H1 (cell line): ENCODE results near the gene MGST3. TPM values are rescaled to one million over a fixed set of nuclear protein-coding genes. Genes with fewer than 3 reads are reported as not detected.

ENCODE experiments used
- CTCF ChIA-PET: fragments of 300-600 bp; sonication (Branson Sonifier 250); formaldehyde crosslinking; loops from one replicate; lab custom pipeline; 2021; ENCODE audit not compliant: partially characterized antibody; lab: Charles Lee
- POLR2A ChIA-PET: fragments of 300-600 bp; sonication (Branson Sonifier 250); formaldehyde crosslinking; loops from one replicate; lab custom pipeline; 2021; ENCODE audit warnings: inconsistent platforms; ENCODE audit not compliant: partially characterized antibody; lab: Charles Lee
- DNase-seq, 2 experiments: peaks; one replicate each; pipeline versions ENCODE4 v3.0.0 to v3.0.0-alpha.2; 2010 to 2022; ENCODE audit warnings: low spot score in 2 of 2, low read depth in 1 of 2, mixed read lengths in 1 of 2
- FAIRE-seq: peaks from 2 replicates; lab custom pipeline; 2011; peaks lifted over from hg19 to GRCh38; lab: Jason Lieb, UNC
- H2AFZ ChIP-seq: 2 replicates; pipeline ENCODE4 v1.8.1; 2012; ENCODE audit warnings: low read length, inconsistent platforms
- H2AK5ac ChIP-seq: 2 replicates; pipeline ENCODE4 v1.6.1; 2013; ENCODE audit warnings: low read depth, low read length
- H2BK120ac ChIP-seq: replicated peaks from 2 replicates; pipeline ENCODE3; 2013; ENCODE audit warnings: low read depth, low read length, inconsistent platforms
- H2BK12ac ChIP-seq: 2 replicates; pipeline ENCODE4 v1.6.1; 2013; ENCODE audit warnings: low read depth, low read length
- H2BK15ac ChIP-seq: 2 replicates; pipeline ENCODE4 v1.6.1; 2013; ENCODE audit warnings: low read length
- H2BK20ac ChIP-seq: 2 replicates; pipeline ENCODE4 v1.6.1; 2013; ENCODE audit warnings: low read length
- H2BK5ac ChIP-seq: 2 replicates; pipeline ENCODE4 v1.6.1; 2013; ENCODE audit warnings: low read depth, low read length
- H3K14ac ChIP-seq: 2 replicates; pipeline ENCODE4 v1.6.1; 2013; ENCODE audit warnings: inconsistent platforms; ENCODE audit not compliant: insufficient read length
- H3K18ac ChIP-seq: 2 replicates; pipeline ENCODE4 v1.6.1; 2013; ENCODE audit warnings: low read length; ENCODE audit errors: extremely low read depth
- H3K23ac ChIP-seq: 2 replicates; pipeline ENCODE4 v1.6.1; 2013; ENCODE audit warnings: inconsistent platforms; ENCODE audit not compliant: insufficient read length
- H3K23me2 ChIP-seq: 2 replicates; pipeline ENCODE4 v1.6.1; 2013; ENCODE audit warnings: low read depth, low read length
- H3K27ac ChIP-seq: 2 replicates; pipeline ENCODE4 v1.6.1; 2011; ENCODE audit warnings: low read depth, low read length, inconsistent platforms
- H3K27me3 ChIP-seq, 4 experiments: replicated peaks in 1 of 4; 1 replicate in 1 of 4; 2 replicates in 3 of 4; pipeline versions ENCODE4 v1.6.1 to v1.8.1; 2011 to 2013; ENCODE audit warnings: low read length in 3 of 4, mild to moderate bottlenecking in 3 of 4, inconsistent platforms in 2 of 4, mixed read lengths in 2 of 4, moderate library complexity in 1 of 4; ENCODE audit not compliant: control insufficient read depth in 3 of 4, insufficient read depth in 3 of 4; ENCODE audit errors: extremely low read depth in 1 of 4
- H3K36me3 ChIP-seq, 4 experiments: 2 replicates each; pipeline versions ENCODE4 v1.6.1 to v1.8.1; 2011 to 2013; ENCODE audit warnings: mild to moderate bottlenecking in 4 of 4, low read length in 3 of 4, moderate library complexity in 2 of 4, control low read depth in 1 of 4, inconsistent platforms in 1 of 4; ENCODE audit not compliant: insufficient read depth in 4 of 4, control insufficient read depth in 2 of 4
- H3K4ac ChIP-seq: replicated peaks from 2 replicates; pipeline ENCODE3; 2013; ENCODE audit warnings: low read length, low read depth, mixed read lengths, inconsistent platforms; ENCODE audit not compliant: insufficient read length
- H3K4me1 ChIP-seq, 4 experiments: replicated peaks in 1 of 4; 1 replicate in 1 of 4; 2 replicates in 3 of 4; pipeline versions ENCODE4 v1.6.1 to v1.8.1; 2011 to 2013; ENCODE audit warnings: low read length in 3 of 4, inconsistent platforms in 2 of 4, mixed read lengths in 1 of 4; ENCODE audit not compliant: insufficient read depth in 4 of 4, control insufficient read depth in 3 of 4
- H3K4me2 ChIP-seq, 2 experiments: 2 replicates each; pipeline versions ENCODE4 v1.6.1 to v1.8.1; 2011 to 2013; ENCODE audit warnings: low read depth in 2 of 2, low read length in 2 of 2, control low read depth in 1 of 2, inconsistent platforms in 1 of 2, mild to moderate bottlenecking in 1 of 2; ENCODE audit not compliant: insufficient read depth in 1 of 2
- H3K4me3 ChIP-seq, 4 experiments: fragments of 200-600, 300-600 bp in 1 of 4; sonication (generic), shearing (Covaris generic), sonication (Bioruptor Twin) in 1 of 4; 2 replicates each; pipeline versions ENCODE4 v1.5.1 to v1.8.1; 2011 to 2016; ENCODE audit warnings: low read length in 4 of 4, low read depth in 3 of 4, control low read depth in 2 of 4, inconsistent platforms in 2 of 4, mild to moderate bottlenecking in 2 of 4, mixed read lengths in 1 of 4, moderate library complexity in 1 of 4; ENCODE audit not compliant: insufficient read depth in 2 of 4; ENCODE audit errors: extremely low read depth in 1 of 4
- H3K56ac ChIP-seq: replicated peaks from 2 replicates; pipeline ENCODE3; 2013; ENCODE audit warnings: low read depth, mild to moderate bottlenecking, mixed read lengths, low read length, inconsistent platforms; ENCODE audit not compliant: insufficient read length
- H3K79me1 ChIP-seq: 2 replicates; pipeline ENCODE4 v1.6.1; 2013; ENCODE audit warnings: low read depth, low read length, control low read depth
- H3K79me2 ChIP-seq, 2 experiments: 2 replicates each; pipeline versions ENCODE4 v1.6.1 to v1.8.1; 2012 to 2013; ENCODE audit warnings: low read length in 2 of 2, mild to moderate bottlenecking in 2 of 2, inconsistent platforms in 1 of 2; ENCODE audit not compliant: insufficient read depth in 2 of 2, control insufficient read depth in 1 of 2
- H3K9ac ChIP-seq, 4 experiments: replicated peaks in 1 of 4; 1 replicate in 1 of 4; 2 replicates in 3 of 4; pipeline versions ENCODE4 v1.6.1 to v1.8.1; 2011 to 2013; ENCODE audit warnings: low read depth in 3 of 4, low read length in 3 of 4, control low read depth in 2 of 4, mild to moderate bottlenecking in 2 of 4, moderate library complexity in 2 of 4, inconsistent platforms in 1 of 4; ENCODE audit errors: extremely low read depth in 1 of 4
- H3K9me3 ChIP-seq, 2 experiments: 2 replicates each; pipeline versions ENCODE4 v1.6.1 to v1.8.1; 2012 to 2013; ENCODE audit warnings: mild to moderate bottlenecking in 2 of 2, moderate library complexity in 2 of 2, control low read depth in 1 of 2, inconsistent platforms in 1 of 2, low read depth in 1 of 2, low read length in 1 of 2, mixed read lengths in 1 of 2; ENCODE audit not compliant: insufficient read depth in 2 of 2
- H4K20me1 ChIP-seq, 2 experiments: replicated peaks in 1 of 2; 2 replicates each; pipeline versions ENCODE3 to v1.8.1; 2011 to 2013; ENCODE audit warnings: inconsistent platforms in 2 of 2, low read length in 2 of 2, mild to moderate bottlenecking in 1 of 2; ENCODE audit not compliant: insufficient read depth in 2 of 2, control insufficient read depth in 1 of 2
- H4K5ac ChIP-seq: 2 replicates; pipeline ENCODE4 v1.6.1; 2013; ENCODE audit warnings: low read length, low read depth, mixed read lengths, inconsistent platforms; ENCODE audit not compliant: insufficient read length
- H4K8ac ChIP-seq: 2 replicates; pipeline ENCODE4 v1.8.0; 2013; ENCODE audit warnings: mild to moderate bottlenecking, moderate library complexity, low read length, inconsistent platforms; ENCODE audit not compliant: insufficient read depth; ENCODE audit errors: extremely low read depth
- H4K91ac ChIP-seq: replicated peaks from 2 replicates; pipeline ENCODE3; 2013; ENCODE audit warnings: low read length, mixed read lengths, inconsistent platforms; ENCODE audit not compliant: insufficient read length
- CHD1 ChIP-seq: IDR thresholded peaks from 2 replicates; pipeline ENCODE4 v1.6.1; 2012; ENCODE audit warnings: low read depth, low read length, improper control_type of control experiment
- CTCF ChIP-seq, 3 experiments: IDR thresholded peaks; 1 replicate in 2 of 3; 2 replicates in 1 of 3; pipeline versions ENCODE4 v1.5.1 to v1.6.1; 2011; ENCODE audit warnings: low read length in 3 of 3, mild to moderate bottlenecking in 3 of 3, inconsistent platforms in 2 of 3, low read depth in 1 of 3, moderate library complexity in 1 of 3; ENCODE audit not compliant: insufficient read depth in 1 of 3; ENCODE audit errors: control extremely low read depth in 1 of 3
- GABPA ChIP-seq: IDR thresholded peaks from 2 replicates; pipeline ENCODE4 v1.6.1; 2011; ENCODE audit warnings: mild to moderate bottlenecking, low read length, moderate library complexity, borderline replicate concordance; ENCODE audit not compliant: insufficient read depth
- JUN ChIP-seq: IDR thresholded peaks from 2 replicates; pipeline ENCODE4 v1.6.1; 2011; ENCODE audit warnings: low read depth, mild to moderate bottlenecking, improper control_type of control experiment, low read length
- KDM1A ChIP-seq: fragments of 200-600, 300-600 bp; sonication (generic); IDR thresholded peaks from 2 replicates; pipeline ENCODE4 v1.7.1; 2016; ENCODE audit warnings: mild to moderate bottlenecking, low read length, borderline replicate concordance
- RAD21 ChIP-seq, 2 experiments: IDR thresholded peaks in 1 of 2; conservative IDR thresholded peaks in 1 of 2; 2 replicates each; pipeline ENCODE4 v1.6.1; 2011; ENCODE audit warnings: low read depth in 2 of 2, low read length in 2 of 2, improper control_type of control experiment in 1 of 2, inconsistent platforms in 1 of 2, mild to moderate bottlenecking in 1 of 2, moderate library complexity in 1 of 2
- SIN3A ChIP-seq, 2 experiments: IDR thresholded peaks in 1 of 2; conservative IDR thresholded peaks in 1 of 2; 2 replicates each; pipeline ENCODE4 v1.6.1; 2011 to 2012; ENCODE audit warnings: low read length in 2 of 2, improper control_type of control experiment in 1 of 2, low read depth in 1 of 2, mild to moderate bottlenecking in 1 of 2
- WGBS, 2 experiments: shearing (Covaris generic) in 1 of 2; methylation state at CpG; one replicate each; pipeline versions ENCODE4 v1.1.6 to v1.1.7; 2013 to 2015; ENCODE audit warnings: low lambda C conversion rate in 2 of 2, mixed read lengths in 2 of 2, inconsistent platforms in 1 of 2, low coverage in 1 of 2, missing lambda C conversion rate in 1 of 2; ENCODE audit not compliant: insufficient replicate concordance in 2 of 2, insufficient coverage in 1 of 2, insufficient read length in 1 of 2; ENCODE audit errors: extremely low coverage in 1 of 2, missing lambda C conversion rate in 1 of 2; 5-methylcytosine and 5-hydroxymethylcytosine counted together
- polyA plus RNA-seq, 7 experiments: library from polyadenylated mRNA; depleted of rRNA in 3 of 7; stranded (reverse) in 5 of 7; unstranded in 2 of 7; fragments of >200 nt in 5 of 7; fragments of 200-250 nt in 2 of 7; gene quantifications; 1 replicate in 5 of 7; 2 replicates in 1 of 7; 4 replicates in 1 of 7; pipeline versions ENCODE4 v1.2.1 to v1.2.3, GENCODE V29; 2011 to 2013; ENCODE audit warnings: missing spikeins in 2 of 7, mixed read lengths in 2 of 7
- total RNA-seq: library from RNA; stranded (reverse); fragmentation: NEBNext Ultra II Directional; extraction: Animal tissue kit (Norgen Biotek cat#: 25700); gene quantifications from 2 replicates; pipeline ENCODE4 v1.2.1, GENCODE V29; 2021

Gene MGST3
- total and polyA plus RNA-seq, 2 of the 8 experiments (the other 6 are each of a cell fraction or from before 2014, with no cell fraction given): 124 to 257 TPM

DNA sequence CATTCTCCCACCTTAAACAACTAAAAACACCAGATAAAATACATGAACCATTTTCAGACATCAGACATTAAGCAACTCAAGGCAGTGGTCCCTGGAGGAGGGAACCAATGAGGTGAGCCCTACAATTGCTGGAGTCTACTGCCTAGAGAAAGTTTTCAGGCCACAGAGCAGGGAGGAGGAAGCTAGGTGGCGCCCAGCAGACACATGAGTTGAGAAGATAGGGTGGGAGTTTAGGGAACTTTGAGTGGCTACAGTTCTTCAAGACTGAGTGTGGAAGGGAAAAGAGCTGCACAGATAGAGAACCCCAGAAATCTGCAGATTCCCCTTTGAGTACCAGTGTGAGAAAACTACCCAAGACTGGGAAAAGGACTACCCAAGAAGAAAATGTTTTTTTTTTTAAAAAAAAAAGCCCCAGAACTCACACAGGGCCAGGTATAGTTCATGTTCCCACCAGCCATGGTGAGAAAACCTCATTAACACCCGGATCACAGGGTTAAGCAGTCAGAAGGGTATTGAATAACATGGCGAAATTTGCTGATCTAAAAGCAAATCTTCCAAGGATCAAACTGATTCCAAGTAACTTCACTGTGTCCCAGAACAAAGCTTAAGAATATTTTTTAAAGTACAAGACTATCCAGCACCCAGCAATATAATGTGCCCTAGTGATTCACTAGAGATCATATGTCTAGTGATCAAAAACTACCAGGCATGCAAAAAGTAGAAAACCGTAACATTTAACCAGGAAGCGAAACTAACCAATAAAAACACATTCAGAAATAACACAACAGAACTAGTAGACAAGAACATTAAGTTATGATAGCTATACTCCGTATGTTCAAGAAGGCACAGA lies 55.3 kb downstream of the MGST3 start:
- Histone ChIP-seq H3K79me2 (peaks cover 0 to 33% of the 10 kb centered on the region in 2 experiments; a peak in 3 of 4 replicates), H3K4ac (no peak overlapping the region), H2BK120ac (no peak overlapping the region), H3K4me2 (no peak overlapping the region)
- TF ChIP-seq CTCF (IDR thresholded peaks at IDR 0.05; ENCODE audit: control extremely low read depth in 1 of 3, insufficient read depth in 1 of 3, low read depth in 1 of 3, low read length in 3 of 3) (peak; percentile 47 to 52 (median 48)), RAD21 (IDR thresholded peaks at IDR 0.05 in 1 of 2, conservative IDR thresholded peaks at IDR 0.05 in 1 of 2; ENCODE audit: low read depth in 2 of 2, low read length in 2 of 2) (peak; percentile 54 to 55), SIN3A (conservative IDR thresholded peaks at IDR 0.05 in 1 of 2, IDR thresholded peaks at IDR 0.05 in 1 of 2; ENCODE audit: low read depth in 1 of 2, low read length in 2 of 2) (no peak), CHD1 (no peak), GABPA (no peak), KDM1A (no peak), JUN (no peak)
- TF ChIP-seq, all 59 proteins: peak for 2
- Histone ChIP-seq H4K5ac (no peak overlapping the region), H3K23ac (no peak overlapping the region), H2AK5ac (no peak overlapping the region), H3K56ac (no peak overlapping the region), H2AFZ (no peak overlapping the region), H2BK15ac (no peak overlapping the region), H2BK20ac (no peak overlapping the region), H4K91ac (no peak overlapping the region), H3K9ac (no peak overlapping the region), H2BK5ac (no peak overlapping the region), H3K23me2 (no peaks in the 10 kb centered on the region), H3K14ac (no peak overlapping the region), H3K36me3 (peaks cover 2 to 21% (median 14%) of the 10 kb centered on the region in 4 experiments; a peak in 7 of 8 replicates), H3K4me3 (no peak overlapping the region), H3K18ac (no peak overlapping the region), H2BK12ac (no peak overlapping the region), H3K79me1 (peaks cover 5% of the 10 kb centered on the region), H4K8ac (no peak overlapping the region), H3K9me3 (peaks cover 5 to 6% of the 10 kb centered on the region in 2 experiments; a peak in 3 of 4 replicates), H3K4me1 (no peaks in the 10 kb centered on the region), H4K20me1 (peaks cover 3 to 4% of the 10 kb centered on the region in 2 experiments), H3K27ac (no peak overlapping the region), H3K27me3 (no peaks in the 10 kb centered on the region)
- WGBS, 2 experiments: 88% methylated on average over 6 of the region's 6 CpGs; no CpG with 5 or more reads in 1 of the 2 experiments
- DNase-seq (peak in 1 of 2 experiments; percentile 19), FAIRE-seq (no peak)
- POLR2A ChIA-PET: interaction anchor here (0.6 to 1.2 kb wide), 3 partner anchors 11 to 56 kb away, joined by 3 read pairs; partner anchors contain the start of genes ALDH9A1 and MGST3
- CTCF ChIA-PET: interaction anchor here (0.8 to 4.3 kb wide), 15 partner anchors 9 to 454 kb away, joined by 3 to 26 read pairs (median 4); partner anchors contain the start of gene ALDH9A1
